Astrocyte (in vitro differentiated cells and primary cell): ENCODE data around the gene DHX38. TPM values are rescaled to one million over a fixed set of nuclear protein-coding genes. Genes with fewer than 3 reads are reported as not detected.
A peak's percentile ranks its signal among the peaks of the same experiment; 100 is the strongest.
"Not testable (repeated sequence)": the region's sequence is repeated elsewhere in the genome, so short reads cannot be mapped to it uniquely, and the experiment has no call there.

Experiments
- DNase-seq: peaks from one replicate; pipeline ENCODE4 v3.0.0-alpha.2; 2010; ENCODE audit warnings: low read depth
- FAIRE-seq: peaks from 2 replicates; lab custom pipeline; 2011; peaks lifted over from hg19 to GRCh38; lab: Jason Lieb, UNC
- H2AFZ ChIP-seq: 2 replicates; pipeline ENCODE4 v1.6.0; 2012; ENCODE audit warnings: low read depth, low read length, inconsistent platforms
- H3K27ac ChIP-seq: 2 replicates; pipeline ENCODE4 v1.5.1; 2011; ENCODE audit warnings: low read depth, low read length, inconsistent platforms
- H3K27me3 ChIP-seq: 2 replicates; pipeline ENCODE4 v1.6.0; 2011; ENCODE audit warnings: low read length, inconsistent platforms; ENCODE audit not compliant: insufficient read depth
- H3K36me3 ChIP-seq: 2 replicates; pipeline ENCODE4 v1.5.1; 2011; ENCODE audit warnings: low read length, inconsistent platforms; ENCODE audit not compliant: insufficient read depth
- H3K4me1 ChIP-seq: 2 replicates; pipeline ENCODE4 v1.5.1; 2011; ENCODE audit warnings: low read length, inconsistent platforms; ENCODE audit not compliant: insufficient read depth
- H3K4me2 ChIP-seq: 2 replicates; pipeline ENCODE4 v1.6.0; 2012; ENCODE audit warnings: low read length, inconsistent platforms
- H3K4me3 ChIP-seq: 2 replicates; pipeline ENCODE4 v1.5.1; 2011; ENCODE audit warnings: low read depth, mild to moderate bottlenecking, low read length, inconsistent platforms; ENCODE audit not compliant: insufficient read depth
- H3K79me2 ChIP-seq: 2 replicates; pipeline ENCODE4 v1.6.0; 2012; ENCODE audit warnings: mild to moderate bottlenecking, low read length, inconsistent platforms; ENCODE audit not compliant: insufficient read depth
- H3K9ac ChIP-seq: 2 replicates; pipeline ENCODE4 v1.6.0; 2012; ENCODE audit warnings: mild to moderate bottlenecking, low read length, inconsistent platforms
- H3K9me3 ChIP-seq: 2 replicates; pipeline ENCODE4 v1.5.1; 2012; ENCODE audit warnings: low read depth, mild to moderate bottlenecking, low read length, inconsistent platforms; ENCODE audit not compliant: insufficient read depth
- H4K20me1 ChIP-seq: 2 replicates; pipeline ENCODE4 v1.6.0; 2012; ENCODE audit warnings: low read length, inconsistent platforms; ENCODE audit not compliant: insufficient read depth
- H3K27ac Mint-ChIP-seq: one replicate; pipeline ENCODE4 v1.8.0; 2021; ENCODE audit warnings: mild to moderate bottlenecking, mixed read lengths; ENCODE audit not compliant: unreplicated experiment
- H3K27me3 Mint-ChIP-seq: one replicate; pipeline ENCODE4 v1.8.0; 2021; ENCODE audit warnings: low read depth, mixed read lengths; ENCODE audit not compliant: unreplicated experiment
- H3K36me3 Mint-ChIP-seq: one replicate; pipeline ENCODE4 v1.8.0; 2021; ENCODE audit warnings: low read depth, mixed read lengths; ENCODE audit not compliant: unreplicated experiment
- H3K4me1 Mint-ChIP-seq: one replicate; pipeline ENCODE4 v1.8.0; 2021; ENCODE audit warnings: low read depth, mixed read lengths; ENCODE audit not compliant: unreplicated experiment
- H3K4me3 Mint-ChIP-seq: one replicate; pipeline ENCODE4 v1.8.0; 2021; ENCODE audit warnings: mild to moderate bottlenecking, moderate library complexity, mixed read lengths; ENCODE audit not compliant: unreplicated experiment
- H3K9me3 Mint-ChIP-seq: one replicate; pipeline ENCODE4 v1.8.0; 2021; ENCODE audit warnings: mild to moderate bottlenecking, mixed read lengths; ENCODE audit not compliant: unreplicated experiment
- EZH2 ChIP-seq: IDR thresholded peaks from 2 replicates; pipeline ENCODE4 v1.6.1; 2012; ENCODE audit warnings: mild to moderate bottlenecking, low read length, inconsistent platforms; ENCODE audit not compliant: insufficient read depth
- total RNA-seq: library from RNA; stranded (reverse); gene quantifications from 2 replicates; pipeline ENCODE4 v1.2.1, GENCODE V29; 2021
- TF ChIP-seq, protein P1 (sequence below): IDR thresholded peaks from 2 replicates; pipeline ENCODE4 v1.5.1; 2011; ENCODE audit warnings: low read depth, mild to moderate bottlenecking, inconsistent platforms, low read length, moderate library complexity; ENCODE audit not compliant: insufficient read depth

DHX38 gene
- total RNA-seq, 1 donor from 2014 or later = 49.0 TPM

DNA sequence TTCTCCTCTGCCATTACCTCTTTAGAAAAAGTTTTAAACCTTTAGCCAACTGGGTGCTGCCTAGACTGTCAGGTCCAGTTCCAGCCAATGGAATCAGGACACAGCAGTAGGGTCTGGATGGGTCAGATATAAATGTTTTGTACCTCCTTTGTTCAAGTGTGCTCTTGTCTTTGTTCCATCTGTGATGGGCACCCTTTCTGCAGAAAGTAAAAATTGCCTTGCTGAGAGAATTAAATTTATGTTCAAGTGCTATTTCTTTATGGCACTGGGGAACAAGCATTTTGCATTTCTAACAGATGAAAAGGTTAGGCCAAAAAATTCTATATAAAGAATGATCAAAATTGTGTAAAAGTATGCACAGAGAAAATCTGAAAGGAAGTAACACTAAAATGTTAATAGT is 44.5 kb upstream of the DHX38 start:
- no peak overlapping the region for H3K9ac ChIP-seq
- no peaks in the 10 kb centered on the region for H3K79me2 ChIP-seq
- no peak for TF ChIP-seq EZH2
- TF ChIP-seq, protein P1, sequence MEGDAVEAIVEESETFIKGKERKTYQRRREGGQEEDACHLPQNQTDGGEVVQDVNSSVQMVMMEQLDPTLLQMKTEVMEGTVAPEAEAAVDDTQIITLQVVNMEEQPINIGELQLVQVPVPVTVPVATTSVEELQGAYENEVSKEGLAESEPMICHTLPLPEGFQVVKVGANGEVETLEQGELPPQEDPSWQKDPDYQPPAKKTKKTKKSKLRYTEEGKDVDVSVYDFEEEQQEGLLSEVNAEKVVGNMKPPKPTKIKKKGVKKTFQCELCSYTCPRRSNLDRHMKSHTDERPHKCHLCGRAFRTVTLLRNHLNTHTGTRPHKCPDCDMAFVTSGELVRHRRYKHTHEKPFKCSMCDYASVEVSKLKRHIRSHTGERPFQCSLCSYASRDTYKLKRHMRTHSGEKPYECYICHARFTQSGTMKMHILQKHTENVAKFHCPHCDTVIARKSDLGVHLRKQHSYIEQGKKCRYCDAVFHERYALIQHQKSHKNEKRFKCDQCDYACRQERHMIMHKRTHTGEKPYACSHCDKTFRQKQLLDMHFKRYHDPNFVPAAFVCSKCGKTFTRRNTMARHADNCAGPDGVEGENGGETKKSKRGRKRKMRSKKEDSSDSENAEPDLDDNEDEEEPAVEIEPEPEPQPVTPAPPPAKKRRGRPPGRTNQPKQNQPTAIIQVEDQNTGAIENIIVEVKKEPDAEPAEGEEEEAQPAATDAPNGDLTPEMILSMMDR = no peak
- Mint-ChIP-seq H3K9me3 (peaks cover 12% of the 10 kb centered on the region), H3K4me3 (no peak overlapping the region), H3K27ac (no peak overlapping the region), H3K4me1 (no peaks in the 10 kb centered on the region), H3K27me3 (peaks cover 4% of the 10 kb centered on the region), H3K36me3 (peaks cover 8% of the 10 kb centered on the region)
- no peak overlapping the region for H2AFZ ChIP-seq
- H3K4me3 ChIP-seq = no peak overlapping the region
- no peak overlapping the region for H3K4me2 ChIP-seq
- no peak overlapping the region for H3K27ac ChIP-seq
- FAIRE-seq (no peak), DNase-seq (no peak)
- H3K36me3 ChIP-seq = no peaks in the 10 kb centered on the region
- H4K20me1 ChIP-seq = no peaks in the 10 kb centered on the region
- no peaks in the 10 kb centered on the region for H3K9me3 ChIP-seq
- H3K27me3 ChIP-seq = no peaks in the 10 kb centered on the region
- H3K4me1 ChIP-seq = no peaks in the 10 kb centered on the region

DNA sequence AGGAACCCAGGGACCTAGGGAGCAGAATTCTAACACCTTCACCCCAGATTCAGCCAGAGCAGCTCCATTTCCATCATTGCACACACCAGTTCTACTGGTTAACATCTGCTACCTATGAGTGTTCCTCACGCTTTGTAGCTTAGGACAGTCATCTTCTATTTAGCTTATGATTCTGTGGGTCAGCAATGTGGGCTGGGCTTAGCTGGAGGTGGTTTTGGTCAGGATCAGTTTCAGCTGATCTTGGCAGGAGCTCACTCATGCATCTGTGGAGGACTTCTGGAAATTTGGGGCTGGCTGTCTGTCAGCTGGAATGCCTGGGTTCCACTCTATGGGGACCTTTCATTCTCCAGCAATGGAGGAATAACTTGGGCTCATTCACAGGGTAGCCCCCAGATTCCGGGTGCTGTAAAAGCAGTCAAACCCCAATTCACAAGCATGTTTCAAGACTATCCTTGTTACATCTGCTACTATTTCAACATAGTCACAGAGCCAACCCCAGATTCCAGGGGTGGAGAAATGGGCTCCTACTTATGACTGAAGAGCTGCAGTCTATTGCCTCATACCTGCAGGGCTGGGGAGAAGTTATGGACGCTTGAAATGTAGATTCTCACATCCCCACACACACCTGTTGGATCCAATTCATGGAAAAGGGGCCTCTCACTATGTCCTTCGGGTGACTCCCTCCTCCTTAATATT is 42.7 kb upstream of the DHX38 start:
- H3K4me1 Mint-ChIP-seq = no peaks in the 10 kb centered on the region
- no peak overlapping the region for H3K4me3 Mint-ChIP-seq
- Histone ChIP-seq H3K27ac (no peak overlapping the region), H3K4me3 (no peak overlapping the region), H4K20me1 (no peaks in the 10 kb centered on the region), H3K9ac (no peak overlapping the region), H3K4me1 (no peaks in the 10 kb centered on the region), H3K27me3 (no peaks in the 10 kb centered on the region), H3K36me3 (no peaks in the 10 kb centered on the region), H3K4me2 (no peak overlapping the region), H3K79me2 (no peaks in the 10 kb centered on the region), H2AFZ (no peak overlapping the region), H3K9me3 (no peaks in the 10 kb centered on the region)
- H3K27me3 Mint-ChIP-seq = peaks cover 13% of the 10 kb centered on the region
- H3K9me3 Mint-ChIP-seq = peaks cover 12% of the 10 kb centered on the region
- TF ChIP-seq, protein P1 = no peak
- no peak for TF ChIP-seq EZH2
- no peak for FAIRE-seq
- peak; percentile 15 for DNase-seq
- H3K36me3 Mint-ChIP-seq = peaks cover 8% of the 10 kb centered on the region
- H3K27ac Mint-ChIP-seq = no peak overlapping the region

DNA sequence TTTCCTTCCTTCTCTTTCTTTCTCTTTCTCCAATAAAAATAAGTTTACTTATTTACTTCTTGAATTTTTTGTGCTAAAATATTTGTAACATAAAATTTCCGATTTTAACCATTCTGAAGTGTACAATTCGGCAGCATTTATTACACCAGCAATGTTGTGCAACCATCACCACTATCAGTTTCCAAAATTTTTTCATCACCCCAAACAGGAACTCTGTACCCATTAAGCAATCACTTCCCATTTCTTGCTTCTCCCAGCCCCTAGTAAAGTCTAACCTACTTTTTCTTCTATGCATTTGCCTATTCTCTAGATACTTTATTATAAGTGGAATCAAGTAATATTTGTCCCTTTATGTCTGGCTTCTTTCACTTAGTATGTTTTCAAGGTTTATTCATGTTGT is 41.8 kb upstream of the DHX38 start:
- Histone ChIP-seq H3K36me3 (no peaks in the 10 kb centered on the region), H3K9ac (no peak overlapping the region), H3K4me1 (no peaks in the 10 kb centered on the region), H3K4me3 (no peak overlapping the region), H3K27ac (no peak overlapping the region), H3K79me2 (no peaks in the 10 kb centered on the region), H4K20me1 (no peaks in the 10 kb centered on the region), H2AFZ (no peak overlapping the region), H3K27me3 (no peaks in the 10 kb centered on the region), H3K4me2 (no peak overlapping the region), H3K9me3 (no peaks in the 10 kb centered on the region)
- no peaks in the 10 kb centered on the region for H3K4me1 Mint-ChIP-seq
- no peak overlapping the region for H3K4me3 Mint-ChIP-seq
- no peak for FAIRE-seq
- no peak for DNase-seq
- no peak overlapping the region for H3K27ac Mint-ChIP-seq
- H3K9me3 Mint-ChIP-seq = peaks cover 12% of the 10 kb centered on the region
- H3K36me3 Mint-ChIP-seq = peaks cover 8% of the 10 kb centered on the region
- H3K27me3 Mint-ChIP-seq = peaks cover 16% of the 10 kb centered on the region
- TF ChIP-seq EZH2 = no peak
- TF ChIP-seq, protein P1 = no peak

DNA sequence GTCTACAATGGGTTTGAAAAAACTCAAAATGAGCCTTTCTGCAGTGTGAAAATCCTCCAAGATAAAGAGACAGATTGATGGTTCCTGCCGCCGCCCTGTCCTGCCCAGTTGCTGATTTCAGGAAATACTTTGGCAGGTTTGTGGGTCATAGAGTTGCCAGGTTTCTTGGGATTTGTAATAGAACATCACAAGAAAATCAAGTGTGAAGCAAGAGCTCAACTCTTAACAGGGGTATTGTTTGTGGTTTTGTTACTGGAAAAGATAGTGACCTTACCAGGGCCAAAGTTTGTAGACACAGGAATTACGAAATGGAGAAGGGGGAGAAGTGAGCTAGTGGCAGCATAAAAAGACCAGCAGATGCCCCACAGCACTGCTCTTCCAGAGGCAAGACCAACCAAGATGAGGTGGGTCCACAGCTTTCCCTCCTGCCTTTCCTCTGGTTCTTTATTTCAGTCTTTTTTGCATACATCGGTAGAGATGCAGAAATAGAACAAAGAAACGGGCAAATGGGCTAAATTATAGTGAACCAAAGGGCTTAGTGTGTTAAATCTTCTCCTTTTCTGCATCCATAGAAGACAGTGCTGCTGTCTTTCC is 39.3 kb upstream of the DHX38 start, which contains the start of gene HP:
Gene HP (plus strand): TSS at position 252 of the 594 bp plus-strand sequence. CDS start 148 bp downstream, at position 400.
- not testable (repeated sequence) for DNase-seq, H3K27me3 ChIP-seq, H3K4me3 ChIP-seq, H3K9ac ChIP-seq, H3K9me3 ChIP-seq, H3K4me3 Mint-ChIP-seq, H3K4me1 ChIP-seq, H3K4me1 Mint-ChIP-seq, H3K36me3 Mint-ChIP-seq, H2AFZ ChIP-seq, H3K36me3 ChIP-seq, H3K27ac ChIP-seq, FAIRE-seq, H4K20me1 ChIP-seq, H3K79me2 ChIP-seq, H3K4me2 ChIP-seq, H3K27ac Mint-ChIP-seq
- H3K27me3 Mint-ChIP-seq = peaks cover 16% of the 10 kb centered on the region
- H3K9me3 Mint-ChIP-seq = peaks cover 11% of the 10 kb centered on the region
